ENCODE measurements around the gene DCAF4.

GRCh38 chr14:72952171-72952570, 25.9 kb downstream of the DCAF4 start:
- TF ChIP-seq CTCF (conservative IDR thresholded peaks at IDR 0.05) (no peak), ZFX (IDR thresholded peaks at IDR 0.05) (no peak)
